ENCODE measurements around the gene MARVELD1. TPM values are rescaled to one million over a fixed set of nuclear protein-coding genes. Genes with fewer than 3 reads are reported as not detected.

MARVELD1 gene
- total and polyA plus RNA-seq, 2 of the 13 experiments (the other 11 are each of a cell fraction or from before 2014, with no cell fraction given), result not detected

DNA sequence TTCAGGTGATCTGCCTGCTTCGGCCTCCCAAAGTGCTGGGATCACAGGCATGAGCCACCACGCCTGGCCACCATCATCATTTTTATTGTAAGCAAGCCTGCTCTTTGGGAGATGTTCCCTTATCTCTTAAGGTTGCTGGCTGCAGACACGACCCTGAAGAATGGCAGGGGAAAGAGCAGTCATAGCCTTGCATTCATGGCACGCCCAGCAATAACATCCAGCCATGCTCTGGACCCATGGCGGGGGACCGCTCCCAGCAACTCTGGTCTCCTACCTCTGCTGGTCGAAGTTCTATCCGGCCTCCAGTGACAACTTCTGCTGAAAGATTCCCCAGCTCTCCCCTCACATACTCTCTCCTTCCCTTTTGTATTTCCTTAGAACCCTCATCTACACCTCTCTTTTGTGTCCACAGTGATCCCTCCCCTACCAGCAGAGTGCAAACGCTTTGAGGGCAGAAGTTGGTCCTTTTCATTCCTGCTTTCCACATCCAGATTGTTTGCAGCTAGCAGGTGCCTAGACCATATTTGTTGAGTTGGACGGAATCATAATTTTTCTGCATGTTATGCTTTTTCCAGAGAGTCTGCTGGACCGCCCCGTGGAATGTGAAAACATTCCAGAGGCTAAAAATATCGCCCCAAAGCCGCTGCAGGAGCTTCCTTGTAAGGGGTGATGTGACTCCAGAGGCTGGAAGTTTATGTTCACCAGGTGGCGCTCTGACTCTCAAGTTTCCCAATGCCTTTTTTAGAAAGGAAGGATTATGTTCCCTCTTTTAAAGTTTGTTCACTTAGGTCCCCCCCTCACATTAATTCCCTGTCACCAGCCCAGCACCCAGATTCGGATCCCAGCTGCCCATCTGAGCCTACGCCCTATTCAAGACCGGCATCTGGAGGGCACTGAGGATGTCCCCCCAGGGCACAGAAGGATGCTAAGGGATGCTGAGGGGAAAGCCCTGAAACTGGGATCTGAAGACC lies 4.3 kb upstream of the MARVELD1 start (continued):
- TF ChIP-seq, protein P1, sequence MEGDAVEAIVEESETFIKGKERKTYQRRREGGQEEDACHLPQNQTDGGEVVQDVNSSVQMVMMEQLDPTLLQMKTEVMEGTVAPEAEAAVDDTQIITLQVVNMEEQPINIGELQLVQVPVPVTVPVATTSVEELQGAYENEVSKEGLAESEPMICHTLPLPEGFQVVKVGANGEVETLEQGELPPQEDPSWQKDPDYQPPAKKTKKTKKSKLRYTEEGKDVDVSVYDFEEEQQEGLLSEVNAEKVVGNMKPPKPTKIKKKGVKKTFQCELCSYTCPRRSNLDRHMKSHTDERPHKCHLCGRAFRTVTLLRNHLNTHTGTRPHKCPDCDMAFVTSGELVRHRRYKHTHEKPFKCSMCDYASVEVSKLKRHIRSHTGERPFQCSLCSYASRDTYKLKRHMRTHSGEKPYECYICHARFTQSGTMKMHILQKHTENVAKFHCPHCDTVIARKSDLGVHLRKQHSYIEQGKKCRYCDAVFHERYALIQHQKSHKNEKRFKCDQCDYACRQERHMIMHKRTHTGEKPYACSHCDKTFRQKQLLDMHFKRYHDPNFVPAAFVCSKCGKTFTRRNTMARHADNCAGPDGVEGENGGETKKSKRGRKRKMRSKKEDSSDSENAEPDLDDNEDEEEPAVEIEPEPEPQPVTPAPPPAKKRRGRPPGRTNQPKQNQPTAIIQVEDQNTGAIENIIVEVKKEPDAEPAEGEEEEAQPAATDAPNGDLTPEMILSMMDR (CRISPR knock-in tag; IDR thresholded peaks at IDR 0.05), result peak; percentile 72
- TF ChIP-seq TOE1 (CRISPR knock-in tag; IDR thresholded peaks at IDR 0.05) (no peak), MLLT10 (CRISPR knock-in tag; IDR thresholded peaks at IDR 0.05) (no peak), HMG20A (CRISPR knock-in tag; IDR thresholded peaks at IDR 0.05; ENCODE audit: borderline replicate concordance) (no peak), RAD21 (CRISPR knock-in tag; IDR thresholded peaks at IDR 0.05) (0 out of 2 replicates have a peak, but pooled peaks have one; percentile 25), FOSL1 (CRISPR knock-in tag; IDR thresholded peaks at IDR 0.05; ENCODE audit: borderline replicate concordance) (no peak), ARNTL (CRISPR knock-in tag; IDR thresholded peaks at IDR 0.05) (0 out of 2 replicates have a peak, but pooled peaks have one; percentile 21), IKZF4 (CRISPR knock-in tag; IDR thresholded peaks at IDR 0.05; ENCODE audit: borderline replicate concordance, low read depth, not compliant biosample characterization) (peak; percentile 40), NFKB2 (CRISPR knock-in tag; IDR thresholded peaks at IDR 0.05; ENCODE audit: borderline replicate concordance) (no peak), ZNF746 (CRISPR knock-in tag; IDR thresholded peaks at IDR 0.05) (no peak), CEBPB (IDR thresholded peaks at IDR 0.05; ENCODE audit: borderline replicate concordance, low read depth, low read length) (no peak), RCOR2 (CRISPR knock-in tag; IDR thresholded peaks at IDR 0.05) (no peak), RFX3 (CRISPR knock-in tag; IDR thresholded peaks at IDR 0.05) (no peak)
- TF ChIP-seq, protein P2, sequence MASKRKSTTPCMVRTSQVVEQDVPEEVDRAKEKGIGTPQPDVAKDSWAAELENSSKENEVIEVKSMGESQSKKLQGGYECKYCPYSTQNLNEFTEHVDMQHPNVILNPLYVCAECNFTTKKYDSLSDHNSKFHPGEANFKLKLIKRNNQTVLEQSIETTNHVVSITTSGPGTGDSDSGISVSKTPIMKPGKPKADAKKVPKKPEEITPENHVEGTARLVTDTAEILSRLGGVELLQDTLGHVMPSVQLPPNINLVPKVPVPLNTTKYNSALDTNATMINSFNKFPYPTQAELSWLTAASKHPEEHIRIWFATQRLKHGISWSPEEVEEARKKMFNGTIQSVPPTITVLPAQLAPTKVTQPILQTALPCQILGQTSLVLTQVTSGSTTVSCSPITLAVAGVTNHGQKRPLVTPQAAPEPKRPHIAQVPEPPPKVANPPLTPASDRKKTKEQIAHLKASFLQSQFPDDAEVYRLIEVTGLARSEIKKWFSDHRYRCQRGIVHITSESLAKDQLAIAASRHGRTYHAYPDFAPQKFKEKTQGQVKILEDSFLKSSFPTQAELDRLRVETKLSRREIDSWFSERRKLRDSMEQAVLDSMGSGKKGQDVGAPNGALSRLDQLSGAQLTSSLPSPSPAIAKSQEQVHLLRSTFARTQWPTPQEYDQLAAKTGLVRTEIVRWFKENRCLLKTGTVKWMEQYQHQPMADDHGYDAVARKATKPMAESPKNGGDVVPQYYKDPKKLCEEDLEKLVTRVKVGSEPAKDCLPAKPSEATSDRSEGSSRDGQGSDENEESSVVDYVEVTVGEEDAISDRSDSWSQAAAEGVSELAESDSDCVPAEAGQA (IDR thresholded peaks at IDR 0.05; ENCODE audit: low read depth), result no peak
- TF ChIP-seq, protein P2 (CRISPR knock-in tag; IDR thresholded peaks at IDR 0.05; ENCODE audit: borderline replicate concordance), result no peak
- TF ChIP-seq, protein P3, sequence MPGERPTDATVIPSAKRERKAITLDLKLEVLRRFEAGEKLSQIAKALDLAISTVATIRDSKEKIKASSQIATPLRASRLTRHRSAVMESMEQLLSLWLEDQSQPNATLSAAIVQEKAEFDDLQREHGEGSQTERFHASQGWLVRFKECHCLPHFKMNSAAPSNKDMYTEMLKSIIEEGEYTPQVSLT (CRISPR knock-in tag; IDR thresholded peaks at IDR 0.05; ENCODE audit: borderline replicate concordance, low read depth), result no peak
- TF ChIP-seq, protein P4, sequence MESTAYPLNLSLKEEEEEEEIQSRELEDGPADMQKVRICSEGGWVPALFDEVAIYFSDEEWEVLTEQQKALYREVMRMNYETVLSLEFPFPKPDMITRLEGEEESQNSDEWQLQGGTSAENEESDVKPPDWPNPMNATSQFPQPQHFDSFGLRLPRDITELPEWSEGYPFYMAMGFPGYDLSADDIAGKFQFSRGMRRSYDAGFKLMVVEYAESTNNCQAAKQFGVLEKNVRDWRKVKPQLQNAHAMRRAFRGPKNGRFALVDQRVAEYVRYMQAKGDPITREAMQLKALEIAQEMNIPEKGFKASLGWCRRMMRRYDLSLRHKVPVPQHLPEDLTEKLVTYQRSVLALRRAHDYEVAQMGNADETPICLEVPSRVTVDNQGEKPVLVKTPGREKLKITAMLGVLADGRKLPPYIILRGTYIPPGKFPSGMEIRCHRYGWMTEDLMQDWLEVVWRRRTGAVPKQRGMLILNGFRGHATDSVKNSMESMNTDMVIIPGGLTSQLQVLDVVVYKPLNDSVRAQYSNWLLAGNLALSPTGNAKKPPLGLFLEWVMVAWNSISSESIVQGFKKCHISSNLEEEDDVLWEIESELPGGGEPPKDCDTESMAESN (CRISPR knock-in tag; conservative IDR thresholded peaks at IDR 0.05), result peak; percentile 33; the same call in 1 of the 2 replicates

Data from HepG2 (cell line).